Renal cortical epithelial cell (primary cell): ENCODE measurements around the gene TP53TG3D. TPM values are rescaled to one million over a fixed set of nuclear protein-coding genes. Genes with fewer than 3 reads are reported as not detected.
"Not testable (repeated sequence)": the region's sequence is repeated elsewhere in the genome, so short reads cannot be mapped to it uniquely, and the experiment has no call there.

Experiments
- DNase-seq: peaks from one replicate; pipeline ENCODE4 v3.0.0-alpha.2; 2011; ENCODE audit warnings: low read depth
- total RNA-seq: library from RNA; depleted of rRNA; stranded (reverse); fragments of >200 nt; gene quantifications from 2 replicates; pipeline ENCODE4 v1.2.3, GENCODE V29; 2014

The TP53TG3D gene
- not detected in 2 replicates for total RNA-seq

- not testable (repeated sequence) for DNase-seq
These were observed at the start of gene TP53TG3D for GRCh38 chr16:32252986-32253385. Gene TP53TG3D (plus strand): TSS chr16:32253286. CDS start chr16:32253354, 68 bp downstream.

GRCh38 chr16:32253507-32253906, 421 bp downstream of the TP53TG3D start:
- DNase-seq: not testable (repeated sequence)

GRCh38 chr16:32261526-32261925, 8.4 kb downstream of the TP53TG3D start:
- DNase-seq: not testable (repeated sequence)

GRCh38 chr16:32263552-32263951, 10.5 kb downstream of the TP53TG3D start:
- DNase-seq: not testable (repeated sequence)

- not testable (repeated sequence) for DNase-seq
These were observed 28.8 kb downstream of the TP53TG3D start for GRCh38 chr16:32281910-32282309.

- DNase-seq: not testable (repeated sequence)
These were observed 29.9 kb downstream of the TP53TG3D start for GRCh38 chr16:32283024-32283423.

- not testable (repeated sequence) for DNase-seq
These were observed 30.9 kb downstream of the TP53TG3D start for GRCh38 chr16:32283917-32284495.

GRCh38 chr16:32284800-32285796, 32.0 kb downstream of the TP53TG3D start:
- not testable (repeated sequence) for DNase-seq

- not testable (repeated sequence) for DNase-seq
These were observed 33.1 kb downstream of the TP53TG3D start for GRCh38 chr16:32286193-32286592.

- DNase-seq: not testable (repeated sequence)
These were observed 34.7 kb downstream of the TP53TG3D start for GRCh38 chr16:32287743-32288142.

GRCh38 chr16:32289197-32289596, 36.1 kb downstream of the TP53TG3D start:
- DNase-seq: not testable (repeated sequence)

- not testable (repeated sequence) for DNase-seq
These were observed 49.7 kb downstream of the TP53TG3D start for GRCh38 chr16:32302776-32303175.
